ENCODE measurements around the gene ADAMTSL4. TPM values are rescaled to one million over a fixed set of nuclear protein-coding genes. Genes with fewer than 3 reads are reported as not detected.
"Not testable (repeated sequence)": the region's sequence is repeated elsewhere in the genome, so short reads cannot be mapped to it uniquely, and the experiment has no call there.

ADAMTSL4 gene
- total RNA-seq, 1 experiment from 2014 or later = 0.60 TPM

DNA sequence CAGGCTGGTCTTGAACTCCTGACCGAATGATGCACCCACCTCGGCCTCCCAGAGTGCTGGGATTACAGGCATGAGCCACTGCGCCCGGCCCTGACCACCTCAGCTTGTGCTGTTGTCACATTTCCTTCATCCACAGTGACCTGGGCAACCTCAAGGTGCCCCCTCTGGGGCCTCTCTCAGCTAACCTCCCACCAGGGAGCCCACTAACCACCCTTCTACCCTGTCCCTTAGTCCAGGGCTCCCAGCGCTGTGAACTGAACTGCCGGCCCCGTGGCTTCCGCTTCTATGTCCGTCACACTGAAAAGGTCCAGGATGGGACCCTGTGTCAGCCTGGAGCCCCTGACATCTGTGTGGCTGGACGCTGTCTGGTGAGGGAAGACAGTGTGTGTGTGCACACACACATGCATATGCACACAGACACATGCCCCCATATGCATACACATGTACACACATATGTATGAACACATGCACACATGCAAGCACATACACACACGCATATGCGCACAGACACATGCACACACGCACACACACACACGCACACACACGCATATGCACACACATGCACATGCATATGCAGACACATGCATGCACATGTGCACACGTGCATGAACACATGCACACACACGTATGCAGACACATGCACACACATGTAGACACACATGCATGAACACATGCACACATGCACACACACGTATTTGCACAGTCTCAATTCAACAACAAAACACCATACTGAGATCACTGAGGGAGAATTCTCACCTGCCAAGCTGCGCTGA, 6.2 kb downstream of the ADAMTSL4 start:
- DNase-seq (ENCODE audit: low read depth) = no peak

DNA sequence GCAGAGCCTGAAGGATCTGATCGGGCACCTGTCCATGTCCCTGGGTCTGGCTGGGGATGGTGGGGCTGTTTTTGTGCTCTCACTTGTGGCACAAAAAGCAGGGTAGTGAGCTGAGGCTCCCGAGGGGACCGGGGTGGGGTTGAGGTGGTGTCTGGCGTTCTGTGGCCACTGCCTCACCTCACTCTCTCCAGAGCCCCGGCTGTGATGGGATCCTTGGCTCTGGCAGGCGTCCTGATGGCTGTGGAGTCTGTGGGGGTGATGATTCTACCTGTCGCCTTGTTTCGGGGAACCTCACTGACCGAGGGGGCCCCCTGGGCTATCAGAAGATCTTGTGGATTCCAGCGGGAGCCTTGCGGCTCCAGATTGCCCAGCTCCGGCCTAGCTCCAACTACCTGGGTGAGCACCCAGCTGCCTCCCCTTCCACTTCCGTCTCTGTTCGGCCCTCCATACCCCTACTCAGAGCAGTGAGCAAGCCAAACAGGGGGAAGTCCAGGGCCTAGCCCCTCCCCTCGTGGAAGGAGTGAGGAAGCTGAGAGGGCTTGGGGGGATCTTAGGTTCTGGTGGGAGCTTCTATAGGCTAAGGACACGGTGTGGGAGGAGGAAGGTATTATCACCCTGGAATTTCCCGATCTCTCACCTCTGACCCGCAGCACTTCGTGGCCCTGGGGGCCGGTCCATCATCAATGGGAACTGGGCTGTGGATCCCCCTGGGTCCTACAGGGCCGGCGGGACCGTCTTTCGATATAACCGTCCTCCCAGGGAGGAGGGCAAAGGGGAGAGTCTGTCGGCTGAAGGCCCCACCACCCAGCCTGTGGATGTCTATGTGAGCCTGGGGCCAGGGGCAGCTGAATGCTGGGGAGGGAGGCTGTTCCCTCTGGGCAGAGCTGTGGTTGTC, 7.0 kb downstream of the ADAMTSL4 start:
- no peak for DNase-seq (ENCODE audit: low read depth)

DNA sequence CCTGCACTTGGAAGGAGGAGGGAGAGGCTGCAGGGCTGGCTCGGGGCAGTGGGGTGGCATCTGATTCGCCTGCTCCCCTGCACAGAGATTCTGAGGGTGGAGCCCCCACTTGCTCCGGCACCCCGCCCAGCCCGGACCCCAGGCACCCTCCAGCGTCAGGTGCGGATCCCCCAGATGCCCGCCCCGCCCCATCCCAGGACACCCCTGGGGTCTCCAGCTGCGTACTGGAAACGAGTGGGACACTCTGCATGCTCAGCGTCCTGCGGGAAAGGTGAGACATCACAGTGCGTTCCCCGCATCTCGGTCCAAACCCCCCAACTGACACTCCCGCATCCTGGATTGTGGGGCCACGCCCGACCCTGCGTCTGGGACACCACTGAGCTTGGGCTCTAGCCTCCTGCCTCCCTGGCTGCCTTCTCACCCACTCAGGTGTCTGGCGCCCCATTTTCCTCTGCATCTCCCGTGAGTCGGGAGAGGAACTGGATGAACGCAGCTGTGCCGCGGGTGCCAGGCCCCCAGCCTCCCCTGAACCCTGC, 7.9 kb downstream of the ADAMTSL4 start:
- no peak for DNase-seq (ENCODE audit: low read depth)

DNA sequence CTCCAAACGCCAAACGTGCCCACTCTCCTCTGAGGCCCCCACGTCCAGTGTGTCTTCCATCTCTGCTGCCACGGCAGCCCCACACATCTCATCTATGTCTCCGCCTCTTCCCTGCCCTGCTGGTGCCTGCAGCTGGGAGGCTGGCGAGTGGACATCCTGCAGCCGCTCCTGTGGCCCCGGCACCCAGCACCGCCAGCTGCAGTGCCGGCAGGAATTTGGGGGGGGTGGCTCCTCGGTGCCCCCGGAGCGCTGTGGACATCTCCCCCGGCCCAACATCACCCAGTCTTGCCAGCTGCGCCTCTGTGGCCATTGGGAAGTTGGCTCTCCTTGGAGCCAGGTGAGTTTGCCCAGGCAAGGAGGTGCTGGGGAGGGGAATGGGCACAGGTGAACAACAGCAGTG, 8.6 kb downstream of the ADAMTSL4 start:
- DNase-seq (ENCODE audit: low read depth) = no peak

DNA sequence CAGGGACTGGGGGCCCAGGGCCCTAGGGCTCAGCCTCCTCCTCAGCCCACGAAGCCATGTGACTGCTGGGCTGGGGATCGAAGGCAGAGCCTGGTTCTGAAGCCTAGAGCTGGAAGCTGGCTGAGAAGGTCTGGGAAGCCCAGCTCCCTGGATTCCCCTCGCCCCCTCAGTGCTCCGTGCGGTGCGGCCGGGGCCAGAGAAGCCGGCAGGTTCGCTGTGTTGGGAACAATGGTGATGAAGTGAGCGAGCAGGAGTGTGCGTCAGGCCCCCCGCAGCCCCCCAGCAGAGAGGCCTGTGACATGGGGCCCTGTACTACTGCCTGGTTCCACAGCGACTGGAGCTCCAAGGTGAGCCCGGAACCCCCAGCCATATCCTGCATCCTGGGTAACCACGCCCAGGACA, 9.1 kb downstream of the ADAMTSL4 start:
- no peak for DNase-seq (ENCODE audit: low read depth)

DNA sequence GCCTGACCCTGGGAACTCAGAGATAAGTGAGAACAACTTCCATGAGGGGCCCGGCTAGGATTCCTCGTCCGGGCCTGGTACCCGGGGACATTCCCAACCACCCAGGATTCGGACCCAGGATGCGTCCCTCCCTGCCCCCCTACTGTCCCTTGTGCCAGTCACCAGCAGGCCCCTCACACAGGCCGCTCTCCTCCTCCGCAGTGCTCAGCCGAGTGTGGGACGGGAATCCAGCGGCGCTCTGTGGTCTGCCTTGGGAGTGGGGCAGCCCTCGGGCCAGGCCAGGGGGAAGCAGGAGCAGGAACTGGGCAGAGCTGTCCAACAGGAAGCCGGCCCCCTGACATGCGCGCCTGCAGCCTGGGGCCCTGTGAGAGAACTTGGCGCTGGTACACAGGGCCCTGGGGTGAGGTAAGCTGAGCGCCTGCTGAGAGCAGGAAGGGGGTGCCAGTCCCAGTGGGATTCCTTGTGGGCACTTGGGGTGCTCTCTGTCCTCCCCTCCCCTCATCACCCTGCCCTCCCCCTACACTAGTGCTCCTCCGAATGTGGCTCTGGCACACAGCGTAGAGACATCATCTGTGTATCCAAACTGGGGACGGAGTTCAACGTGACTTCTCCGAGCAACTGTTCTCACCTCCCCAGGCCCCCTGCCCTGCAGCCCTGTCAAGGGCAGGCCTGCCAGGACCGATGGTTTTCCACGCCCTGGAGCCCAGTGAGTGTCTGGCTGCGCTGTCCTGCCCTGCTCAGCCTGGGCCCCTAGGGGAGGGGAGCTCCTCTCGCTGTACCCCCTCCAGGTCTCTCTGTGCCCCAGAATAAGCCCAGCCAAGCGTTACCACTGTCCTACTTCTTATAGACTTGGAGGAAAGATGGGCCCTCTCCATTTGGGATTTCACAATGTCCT, 9.8 kb downstream of the ADAMTSL4 start:
- DNase-seq (ENCODE audit: low read depth) = no peak

DNA sequence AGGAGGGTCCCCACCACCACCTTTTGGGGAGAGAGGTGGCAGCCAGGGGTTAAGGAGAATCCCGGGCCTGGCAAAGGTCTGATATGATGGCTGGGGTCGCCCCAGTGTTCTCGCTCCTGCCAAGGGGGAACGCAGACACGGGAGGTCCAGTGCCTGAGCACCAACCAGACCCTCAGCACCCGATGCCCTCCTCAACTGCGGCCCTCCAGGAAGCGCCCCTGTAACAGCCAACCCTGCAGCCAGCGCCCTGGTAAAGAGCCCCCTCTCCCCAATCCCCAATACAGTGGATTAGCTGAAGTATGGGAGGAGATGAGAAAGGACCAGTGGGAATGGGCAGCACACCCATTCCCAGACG, 10.4 kb downstream of the ADAMTSL4 start:
- DNase-seq (ENCODE audit: low read depth) = no peak

DNA sequence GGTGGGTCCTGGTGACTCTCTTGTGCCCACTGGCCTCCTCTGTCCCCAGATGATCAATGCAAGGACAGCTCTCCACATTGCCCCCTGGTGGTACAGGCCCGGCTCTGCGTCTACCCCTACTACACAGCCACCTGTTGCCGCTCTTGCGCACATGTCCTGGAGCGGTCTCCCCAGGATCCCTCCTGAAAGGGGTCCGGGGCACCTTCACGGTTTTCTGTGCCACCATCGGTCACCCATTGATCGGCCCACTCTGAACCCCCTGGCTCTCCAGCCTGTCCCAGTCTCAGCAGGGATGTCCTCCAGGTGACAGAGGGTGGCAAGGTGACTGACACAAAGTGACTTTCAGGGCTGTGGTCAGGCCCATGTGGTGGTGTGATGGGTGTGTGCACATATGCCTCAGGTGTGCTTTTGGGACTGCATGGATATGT, 10.8 kb downstream of the ADAMTSL4 start:
- DNase-seq (ENCODE audit: low read depth) = peak; percentile 47

DNA sequence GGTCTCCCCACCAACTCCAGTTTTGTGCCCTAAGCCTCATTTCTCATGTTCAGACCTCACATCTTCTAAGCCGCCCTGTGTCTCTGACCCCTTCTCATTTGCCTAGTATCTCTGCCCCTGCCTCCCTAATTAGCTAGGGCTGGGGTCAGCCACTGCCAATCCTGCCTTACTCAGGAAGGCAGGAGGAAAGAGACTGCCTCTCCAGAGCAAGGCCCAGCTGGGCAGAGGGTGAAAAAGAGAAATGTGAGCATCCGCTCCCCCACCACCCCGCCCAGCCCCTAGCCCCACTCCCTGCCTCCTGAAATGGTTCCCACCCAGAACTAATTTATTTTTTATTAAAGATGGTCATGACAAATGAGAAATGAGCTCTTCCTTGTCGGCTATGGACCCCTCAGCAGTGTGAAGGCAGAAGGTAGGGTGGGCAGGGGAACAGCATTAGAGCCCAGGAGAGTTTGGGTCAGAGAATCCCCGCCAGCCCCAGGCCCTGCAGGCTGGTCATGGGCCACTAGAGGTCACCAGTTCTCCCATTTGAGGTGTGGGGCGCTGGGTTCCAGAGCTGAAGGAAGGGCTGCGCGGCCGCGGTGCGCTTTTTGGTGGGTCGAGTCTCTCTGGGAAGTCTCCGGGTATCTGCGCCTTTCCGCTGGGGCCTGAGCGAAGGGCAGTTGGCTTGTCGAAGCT, 11.5 kb downstream of the ADAMTSL4 start:
- no peak for DNase-seq (ENCODE audit: low read depth)

DNA sequence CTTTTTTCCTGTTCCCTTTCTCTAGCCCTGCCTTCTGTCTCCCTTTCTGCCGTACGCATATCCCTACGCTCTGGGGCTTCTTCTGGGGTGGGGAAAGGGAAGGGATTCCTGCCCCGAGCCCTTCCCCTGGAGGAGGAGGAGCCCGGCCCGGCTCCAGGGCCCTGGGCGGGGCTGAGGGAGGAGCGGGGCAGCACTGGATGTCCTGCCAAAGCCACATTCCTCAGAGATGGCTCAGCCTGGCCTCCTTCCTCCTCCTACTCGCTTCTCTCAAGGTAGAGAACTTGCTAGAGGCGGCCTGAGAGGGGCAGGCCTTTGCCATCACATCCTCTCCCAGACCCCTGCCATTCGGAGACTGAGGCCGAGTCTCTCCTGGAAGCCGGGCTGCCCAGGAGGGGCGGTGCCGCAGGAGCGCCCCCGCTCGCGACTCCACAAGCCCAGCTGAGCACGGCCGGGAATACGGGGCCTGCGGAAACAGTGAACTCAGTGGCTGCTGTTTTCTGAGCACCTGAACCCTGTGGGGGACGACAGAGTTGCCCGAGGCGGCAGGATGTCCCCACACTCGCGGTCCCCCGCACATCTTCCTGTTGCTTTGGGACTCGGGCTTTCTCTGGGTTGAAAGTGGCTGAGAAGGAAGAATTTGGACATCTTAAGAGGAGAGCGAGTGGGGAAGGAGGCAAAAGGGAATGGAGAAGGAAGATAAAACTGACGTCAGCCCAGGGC, 12.2 kb downstream of the ADAMTSL4 start:
- peak; percentile 97 for DNase-seq (ENCODE audit: low read depth)

DNA sequence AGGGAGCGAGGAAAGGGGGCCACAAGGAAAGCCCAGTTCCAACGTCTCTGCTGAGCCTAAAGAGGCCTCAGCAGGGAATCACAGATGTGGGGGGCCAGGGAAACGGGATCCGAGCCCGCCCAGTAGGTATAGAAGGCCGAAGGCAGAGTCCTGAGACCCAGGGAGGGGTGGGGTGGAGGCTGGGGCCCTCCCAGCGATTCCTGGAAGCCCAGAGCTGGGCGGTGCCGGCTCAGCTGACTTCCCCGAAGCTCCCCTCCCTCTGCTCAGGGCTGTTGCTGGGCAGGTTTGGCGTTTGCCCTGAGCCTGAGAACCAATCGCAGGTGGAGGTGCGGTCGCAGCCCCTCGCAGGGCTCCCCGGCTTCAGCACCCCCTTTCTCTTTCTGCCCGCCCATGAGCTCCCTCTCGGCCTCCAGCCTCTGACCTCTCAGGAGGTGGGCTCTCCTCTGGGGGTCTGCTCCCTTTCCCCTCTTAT, 12.8 kb downstream of the ADAMTSL4 start:
- peak; percentile 86 for DNase-seq (ENCODE audit: low read depth)

DNA sequence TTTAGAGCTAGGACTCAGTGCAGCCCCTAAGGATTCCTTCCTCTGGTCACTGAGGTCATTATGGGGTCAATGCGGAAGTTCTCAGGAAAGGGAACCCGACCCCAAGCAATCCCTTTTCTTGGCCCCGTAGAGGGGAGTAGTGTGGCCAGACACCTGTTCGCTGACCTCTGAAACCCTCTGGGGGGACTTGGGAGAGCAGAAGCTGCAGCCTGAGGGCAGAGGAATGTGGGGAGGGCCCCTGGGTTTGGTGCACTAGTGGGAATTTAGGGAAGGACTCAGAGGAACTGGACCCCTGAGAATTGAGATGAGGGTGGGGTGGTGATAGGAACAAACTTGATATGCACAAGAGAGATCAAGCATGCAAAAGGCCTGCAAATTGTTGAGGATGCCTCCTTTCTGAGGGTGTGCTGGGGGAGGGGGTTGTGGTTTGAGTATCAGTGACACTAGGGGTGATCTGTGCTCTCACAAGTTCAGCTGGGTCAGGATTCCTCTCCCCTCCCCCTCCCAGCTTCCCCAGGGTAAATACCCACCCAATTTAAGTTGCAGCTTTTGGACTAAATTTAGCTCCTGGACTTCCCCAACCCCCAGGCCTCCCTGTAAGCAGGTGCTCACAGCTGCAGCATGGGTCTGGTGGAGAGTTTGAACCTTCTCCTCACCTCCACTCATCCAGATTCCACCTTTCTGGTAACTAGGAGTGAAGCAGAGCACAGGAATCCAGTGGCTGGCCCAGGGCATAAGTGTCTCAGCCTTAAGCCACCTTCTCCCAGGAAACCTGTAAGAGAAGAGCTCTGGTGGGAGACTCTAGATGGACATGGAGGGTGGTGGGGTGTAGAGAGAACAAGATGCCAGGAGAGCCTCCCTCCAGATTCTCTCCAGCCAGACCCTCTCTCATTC, 13.5 kb downstream of the ADAMTSL4 start:
- no peak for DNase-seq (ENCODE audit: low read depth)

DNA sequence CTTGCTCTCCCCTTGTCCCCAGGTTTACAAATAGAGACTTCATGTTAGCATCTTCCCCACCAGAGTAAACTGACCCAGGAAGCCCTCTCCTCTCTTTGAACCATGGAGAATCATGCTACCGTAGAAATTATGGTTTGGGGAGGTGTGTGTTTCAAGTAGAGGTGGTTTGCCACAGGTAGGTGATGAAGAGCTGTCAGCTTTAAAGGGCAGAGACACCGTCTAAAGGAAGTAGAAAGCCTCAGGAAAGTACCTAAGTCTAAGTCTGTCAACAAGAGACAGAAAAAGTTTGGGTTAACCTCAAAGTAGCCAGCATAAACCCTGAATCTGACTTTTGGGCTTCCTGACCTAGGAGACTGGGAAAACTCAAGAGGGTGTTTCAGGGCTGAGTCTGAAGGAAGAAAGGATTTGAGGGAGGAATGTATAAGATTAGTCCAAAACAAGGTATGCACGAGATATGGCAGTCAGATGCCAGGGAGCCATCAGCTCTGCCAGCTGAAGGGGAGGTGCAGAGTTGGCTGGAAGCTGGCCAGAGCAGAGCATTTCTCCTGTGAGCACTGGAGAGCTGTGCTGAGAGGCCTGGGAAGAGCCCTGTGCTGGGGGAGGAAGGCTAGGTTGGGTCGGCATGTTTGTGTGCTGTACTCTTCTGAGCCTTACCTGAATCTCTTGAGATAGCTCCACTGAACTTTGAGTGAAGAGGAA, 14.3 kb downstream of the ADAMTSL4 start:
- no peak for DNase-seq (ENCODE audit: low read depth)

DNA sequence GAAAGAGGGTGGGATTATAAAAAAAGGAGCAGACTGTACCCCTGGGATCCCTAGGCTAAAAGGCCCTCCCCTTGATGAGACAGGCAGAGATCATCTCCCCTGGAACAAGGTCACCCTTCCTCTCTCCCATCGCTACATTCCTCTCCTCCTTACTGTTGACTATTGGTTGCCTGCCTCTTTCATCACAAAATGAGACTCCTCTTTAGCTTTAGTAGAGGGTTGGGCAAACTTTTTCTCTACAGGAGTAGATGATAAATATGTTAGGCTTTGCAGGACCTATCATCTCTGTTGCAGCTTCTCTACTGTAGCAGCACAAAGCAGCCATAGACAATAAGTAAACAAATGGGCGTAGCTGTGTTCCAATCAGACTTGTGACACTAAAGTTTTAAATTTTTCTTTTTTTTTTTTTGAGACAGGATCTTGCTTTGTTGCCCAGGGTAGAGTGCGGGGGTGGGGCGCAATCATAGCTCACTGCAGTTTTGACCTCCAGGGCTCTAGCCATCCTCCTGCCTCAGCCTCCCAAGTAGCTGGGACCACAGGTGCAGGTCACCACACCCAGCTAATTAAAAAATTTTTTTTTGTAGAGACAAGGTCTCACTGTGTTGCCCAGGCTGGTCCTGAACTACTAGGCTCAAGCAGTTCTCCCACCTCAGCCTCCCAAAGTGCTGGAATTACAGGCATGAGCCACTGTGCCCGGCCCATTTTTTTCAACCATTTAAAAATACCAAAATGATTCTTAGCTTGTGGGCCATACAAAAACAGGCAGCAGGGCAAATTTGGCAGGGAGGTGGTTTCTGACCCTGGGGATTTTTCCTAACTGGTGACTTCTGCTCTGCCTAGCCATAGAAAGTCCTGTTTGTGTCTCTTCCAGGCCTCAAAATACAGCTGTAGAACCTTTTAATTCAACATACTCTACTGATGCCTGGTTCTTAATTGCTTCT, 15.1 kb downstream of the ADAMTSL4 start:
- DNase-seq (ENCODE audit: low read depth) = no peak

DNA sequence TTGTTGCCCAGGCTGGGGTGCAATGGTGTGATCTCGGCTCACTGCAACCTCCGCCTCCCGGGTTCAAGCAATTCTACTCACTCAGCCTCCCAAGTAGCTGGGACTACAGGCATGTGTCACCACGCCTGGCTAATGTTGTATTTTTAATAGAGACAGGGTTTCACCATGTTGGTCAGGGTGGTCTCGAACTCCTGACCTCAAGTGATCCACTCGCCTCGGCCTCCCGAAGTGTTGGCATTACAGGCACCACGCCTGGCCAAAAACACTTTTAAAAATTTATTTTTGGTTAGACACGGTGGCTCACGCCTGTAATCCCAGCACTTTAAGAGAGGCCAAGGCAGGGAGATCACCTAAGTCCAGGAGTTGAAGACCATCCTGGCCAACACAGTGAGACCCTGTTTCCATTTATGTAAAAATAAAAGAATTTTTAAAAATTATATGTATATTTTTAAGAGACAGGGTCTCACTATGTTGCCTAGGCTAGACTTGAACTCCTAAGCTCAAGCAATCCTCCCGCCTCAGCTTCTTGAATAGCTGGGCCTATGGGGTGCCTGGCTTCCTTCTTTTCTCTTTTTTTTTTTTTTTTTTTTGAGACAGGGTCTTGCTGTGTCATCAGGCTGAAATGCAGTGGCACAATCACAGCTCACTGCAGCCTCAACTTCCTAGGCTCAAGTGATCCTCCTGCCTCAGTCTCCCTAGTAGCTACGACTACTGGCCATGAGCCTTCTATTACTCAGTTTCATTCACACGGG, 16.2 kb downstream of the ADAMTSL4 start:
- DNase-seq (ENCODE audit: low read depth) = not testable (repeated sequence)

DNA sequence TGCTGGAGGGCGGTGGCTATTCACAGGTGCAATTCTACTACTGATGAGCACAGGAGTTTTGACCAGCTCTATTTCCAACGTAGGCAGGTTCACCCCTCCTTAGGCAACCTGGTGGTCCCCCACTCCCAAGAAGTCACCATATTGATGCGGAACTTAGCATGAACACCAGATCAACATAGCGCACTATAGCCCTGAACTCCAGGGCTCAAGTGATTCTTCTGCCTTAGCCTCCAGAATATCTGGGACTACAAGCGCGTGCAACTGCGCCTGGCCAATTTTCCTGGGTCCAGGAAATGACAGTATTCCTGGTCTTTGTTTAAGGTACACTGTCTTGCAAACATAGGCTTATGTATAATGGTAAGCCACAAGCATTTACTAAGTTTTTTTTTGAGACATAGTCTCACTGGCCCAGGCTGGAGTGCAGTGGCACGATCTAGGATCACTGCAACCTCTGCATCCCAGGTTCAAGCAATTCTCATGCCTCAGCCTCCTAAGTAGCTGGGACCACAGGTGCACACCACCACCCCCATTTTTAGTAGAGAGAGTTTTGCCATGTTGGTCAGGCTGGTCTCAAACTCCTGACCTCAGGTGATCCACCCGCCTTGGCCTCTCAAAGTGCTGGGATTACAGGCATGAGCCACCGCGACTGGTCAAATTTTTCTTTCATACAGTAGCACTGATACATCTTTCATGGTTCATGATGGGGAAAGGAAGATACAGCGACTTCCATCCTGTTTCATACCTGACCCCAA, 17.6 kb downstream of the ADAMTSL4 start:
- no peak for DNase-seq (ENCODE audit: low read depth)
